GM21723 (cell line): ENCODE data around the gene KLHL29.

ENCODE experiments used
- ATAC-seq: cut with Tn5 transposase; IDR thresholded peaks from one replicate; pipeline ENCODE4 v1.9.1; 2021; ENCODE audit warnings: mild to moderate bottlenecking, moderate library complexity; ENCODE audit not compliant: unreplicated experiment

KLHL29 gene

DNA sequence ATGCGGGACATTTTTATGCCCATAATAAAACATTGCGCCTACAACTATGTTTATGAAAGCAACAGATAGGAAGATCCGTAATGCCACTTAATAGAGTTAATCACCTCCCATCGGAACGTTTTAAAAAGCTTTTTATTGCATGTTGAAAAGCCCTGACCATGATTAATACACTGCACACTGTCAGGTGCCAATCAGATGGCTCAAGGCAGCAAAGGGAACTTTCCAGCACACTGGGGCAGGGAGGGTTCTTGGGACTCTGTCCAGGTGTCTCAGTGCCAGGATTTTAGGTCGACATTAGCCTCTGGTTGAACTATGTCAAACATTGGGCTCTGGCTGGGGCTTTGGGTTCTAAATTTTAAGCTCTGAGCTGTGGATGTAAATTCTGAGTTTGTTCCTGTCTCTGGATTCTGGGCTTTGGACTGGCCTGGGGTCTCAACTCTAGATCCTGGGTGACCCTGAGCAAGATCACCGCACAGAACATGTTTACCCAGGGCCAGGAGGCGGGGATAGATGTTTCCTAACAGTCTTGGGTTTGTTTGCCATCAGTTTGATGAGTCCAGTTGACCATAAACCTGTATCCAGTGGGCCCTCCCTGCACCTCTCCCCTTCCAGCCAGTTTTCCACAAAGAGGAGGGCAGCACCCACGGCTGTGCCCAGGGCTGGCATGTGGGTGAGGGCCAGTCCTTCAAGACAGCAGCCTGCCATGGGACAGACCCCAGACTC lies 279.2 kb downstream of the KLHL29 start:
- ATAC-seq, result no peak

DNA sequence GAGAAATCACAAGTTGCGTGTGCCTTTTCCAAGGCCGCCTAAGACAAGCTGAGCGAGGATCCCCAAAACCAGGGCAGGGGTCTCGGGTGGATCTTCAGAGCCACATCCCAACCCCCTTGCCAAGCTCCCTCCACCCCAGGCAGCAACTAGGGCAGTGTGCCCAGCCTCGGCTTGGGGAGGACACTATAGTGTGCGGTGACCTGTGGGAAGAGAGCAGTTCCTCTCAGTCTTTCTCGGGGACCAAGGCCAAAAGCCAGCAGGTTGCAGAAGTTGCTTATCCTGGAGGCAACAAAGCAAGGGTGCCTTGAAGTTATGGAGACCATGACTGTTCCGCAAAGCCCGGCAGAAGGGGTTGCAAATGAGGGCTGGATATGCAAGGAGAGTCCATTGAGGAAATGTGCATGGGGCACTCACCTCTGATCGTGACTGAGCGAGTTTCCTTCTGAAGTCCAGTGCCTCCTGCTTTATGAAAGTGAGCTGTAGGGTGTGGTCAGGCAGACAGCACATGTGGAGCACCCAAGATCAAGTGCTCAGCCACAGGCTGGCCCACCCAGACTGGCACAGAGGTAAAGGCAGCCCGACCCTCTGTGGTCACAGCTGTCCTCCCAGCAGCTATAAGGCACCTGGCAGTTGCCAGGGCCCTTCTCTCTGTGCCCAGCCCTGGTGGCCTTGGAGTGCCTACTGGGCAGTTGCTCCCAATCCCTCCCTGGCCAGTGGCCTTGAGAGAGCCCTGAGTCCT lies 281.4 kb downstream of the KLHL29 start:
- no peak for ATAC-seq

DNA sequence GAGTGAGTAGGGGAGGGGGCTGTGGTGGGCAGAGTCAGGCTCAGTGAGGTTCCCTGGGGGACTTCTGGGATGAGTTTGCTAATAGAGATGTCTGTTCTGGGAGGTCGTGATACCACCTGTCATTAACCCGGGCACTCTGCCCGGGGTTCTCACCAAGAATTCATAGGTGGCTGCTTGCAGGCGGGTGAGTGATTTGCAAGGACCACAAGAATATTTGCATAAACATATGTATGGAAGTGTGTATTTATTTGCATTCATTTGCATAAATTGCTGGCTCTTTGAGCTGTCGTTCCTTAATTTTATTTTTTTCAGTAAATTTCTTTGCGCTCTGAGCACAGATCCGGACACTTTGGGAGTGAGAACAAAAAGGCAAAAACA lies 282.0 kb downstream of the KLHL29 start:
- ATAC-seq, result no peak

- ATAC-seq, result no peak
Observed at GRCh38 chr2:23668756-23669304, 283.9 kb downstream of the KLHL29 start.

- no peak for ATAC-seq
Observed at GRCh38 chr2:23669413-23670244, 284.6 kb downstream of the KLHL29 start.

- ATAC-seq, result no peak
Observed at GRCh38 chr2:23670245-23670592, 285.2 kb downstream of the KLHL29 start.

GRCh38 chr2:23673082-23673481 lies 288.1 kb downstream of the KLHL29 start:
- ATAC-seq, result no peak

GRCh38 chr2:23673830-23674679 lies 289.1 kb downstream of the KLHL29 start:
- ATAC-seq, result no peak

- no peak for ATAC-seq
Observed at GRCh38 chr2:23675506-23675905, 290.5 kb downstream of the KLHL29 start.

DNA sequence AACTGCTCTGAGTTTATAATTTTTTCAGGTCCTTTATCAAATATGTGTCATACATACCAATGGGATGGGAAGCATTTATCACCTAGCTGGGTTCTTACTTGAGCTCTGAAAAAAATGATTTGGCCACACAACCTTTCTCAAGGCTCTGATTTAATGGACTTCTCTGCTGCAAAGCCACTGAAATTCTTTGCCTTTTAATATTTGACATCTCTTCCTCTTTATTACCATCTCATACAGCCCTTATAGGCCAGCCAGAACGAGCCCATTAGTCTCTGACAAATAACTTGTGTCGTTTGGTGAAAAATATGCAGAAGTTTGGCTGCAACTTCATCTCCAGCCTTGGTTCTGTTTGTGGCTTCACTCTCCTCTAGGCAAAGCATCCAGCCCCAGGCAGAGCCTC lies 292.9 kb downstream of the KLHL29 start:
- no peak for ATAC-seq

DNA sequence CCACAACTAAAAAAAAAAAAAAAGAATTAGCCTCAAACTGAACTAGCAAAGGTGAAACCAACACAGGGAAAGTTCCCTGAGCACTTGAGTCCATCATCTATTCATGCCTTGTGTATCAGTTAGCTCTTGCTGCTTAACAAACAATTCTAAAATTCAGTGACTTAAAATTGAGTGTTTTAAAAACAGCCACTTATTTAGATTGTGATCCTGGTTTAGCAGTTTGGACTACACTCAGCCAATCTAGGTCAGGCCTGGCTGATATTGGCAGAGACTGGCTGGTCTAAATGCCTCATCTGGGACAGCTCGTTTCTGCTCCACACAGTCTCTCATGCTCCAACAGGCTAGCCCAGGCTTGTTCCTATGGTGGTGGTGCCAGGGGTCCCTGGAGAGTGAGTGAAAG lies 294.1 kb downstream of the KLHL29 start:
- ATAC-seq, result no peak

DNA sequence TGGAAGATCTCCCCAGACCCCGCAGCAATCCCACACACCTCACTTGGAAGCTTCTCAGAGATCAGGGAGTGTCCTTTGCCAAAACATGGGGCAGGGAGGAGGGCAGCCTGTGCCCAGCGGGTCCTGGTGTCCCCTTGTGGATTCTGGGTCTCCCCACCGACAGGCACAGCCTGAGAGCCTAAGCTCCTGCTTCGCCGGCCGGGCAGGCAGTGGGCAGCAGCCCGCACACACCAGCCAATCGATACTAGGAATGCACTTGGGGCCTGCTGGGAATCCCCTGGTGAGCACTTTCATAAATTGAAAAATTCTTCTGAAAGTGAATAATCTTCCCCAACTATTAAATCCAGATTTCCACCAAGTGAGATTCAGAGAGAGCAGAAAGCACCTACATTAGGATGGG lies 296.0 kb downstream of the KLHL29 start:
- ATAC-seq, result no peak

- ATAC-seq, result no peak
Observed at GRCh38 chr2:23681356-23682140, 296.6 kb downstream of the KLHL29 start.

- no peak for ATAC-seq
Observed at GRCh38 chr2:23682481-23682880, 297.5 kb downstream of the KLHL29 start.

DNA sequence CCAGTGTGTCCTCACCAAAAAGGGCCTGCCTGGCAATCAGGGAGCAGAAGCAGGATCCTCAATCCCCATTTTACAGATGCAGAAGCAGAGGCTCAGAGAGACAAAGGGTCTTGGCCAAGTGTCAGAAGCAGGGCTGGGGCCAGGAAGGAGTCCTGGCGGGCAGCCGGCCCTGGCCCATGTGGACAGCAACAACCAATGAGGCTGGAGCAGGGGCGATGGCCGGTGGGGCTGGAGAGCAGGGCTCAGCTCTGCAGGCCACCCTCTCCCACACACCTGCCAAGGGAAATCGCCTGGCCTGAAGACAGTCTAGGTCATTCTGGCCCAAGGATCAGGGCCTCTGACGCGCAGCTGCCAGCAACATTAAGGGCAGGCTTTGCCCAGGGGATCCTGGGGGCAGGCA lies 298.0 kb downstream of the KLHL29 start:
- ATAC-seq, result no peak

- ATAC-seq, result no peak
Observed at GRCh38 chr2:23684395-23685176, 299.6 kb downstream of the KLHL29 start.

DNA sequence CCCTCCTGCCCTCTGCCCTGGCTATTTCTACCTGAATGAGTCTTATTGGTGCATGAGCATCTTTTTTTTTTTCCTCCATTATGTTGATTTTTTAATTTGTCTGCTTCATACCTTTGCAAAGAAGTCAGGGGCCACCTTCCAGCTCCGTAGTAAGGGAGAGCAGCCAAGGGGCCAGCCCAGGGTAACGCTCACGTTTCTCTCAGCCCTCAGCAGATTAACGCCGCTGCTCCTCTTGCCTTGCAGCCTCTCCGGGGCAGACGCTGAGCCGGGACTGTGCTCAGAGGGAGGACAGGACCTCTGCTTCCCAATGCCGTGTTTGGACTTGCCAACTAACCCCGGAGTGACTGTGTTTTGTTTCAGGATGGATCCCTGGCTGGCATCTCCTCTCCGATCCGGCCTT lies 300.2 kb downstream of the KLHL29 start:
- no peak for ATAC-seq

- ATAC-seq, result no peak
Observed at GRCh38 chr2:23685706-23686105, 300.7 kb downstream of the KLHL29 start.

GRCh38 chr2:23686405-23687029 lies 301.5 kb downstream of the KLHL29 start:
- ATAC-seq, result no peak
